ENCODE measurements around the gene TBC1D30.

The TBC1D30 gene

GRCh38 chr12:64911912-64912311 lies 87.5 kb downstream of the TBC1D30 start:
- no peak for TF ChIP-seq CTCF (IDR thresholded peaks at IDR 0.05; ENCODE audit: low read length)
- no peak for TF ChIP-seq EZH2phosphoT487 (IDR thresholded peaks at IDR 0.05; ENCODE audit: low read length)
- TF ChIP-seq EZH2 (optimal IDR thresholded peaks at IDR 0.05; ENCODE audit: low read depth, low read length) = no peak
- Histone ChIP-seq H3K79me2 (ENCODE audit: low read length) (no peaks in the 10 kb centered on the region), H3K4me2 (ENCODE audit: low read depth, low read length) (no peak overlapping the region)

GRCh38 chr12:64912516-64913255 lies 88.2 kb downstream of the TBC1D30 start:
- no peak overlapping the region for H3K4me2 ChIP-seq (ENCODE audit: low read depth, low read length)
- DNase-seq = no peak
- no peaks in the 10 kb centered on the region for H3K79me2 ChIP-seq (ENCODE audit: low read length)
- no peaks in the 10 kb centered on the region for H3K4me1 ChIP-seq (ENCODE audit: low read length)
- H3K9me3 ChIP-seq (replicated peaks; ENCODE audit: insufficient read depth, low read length) = no peaks in the 10 kb centered on the region
- no peak overlapping the region for H3K9ac ChIP-seq (ENCODE audit: low read length)
- no peaks in the 10 kb centered on the region for H3K27me3 ChIP-seq (replicated peaks; ENCODE audit: insufficient read depth, low read length)
- no peaks in the 10 kb centered on the region for H4K20me1 ChIP-seq (ENCODE audit: insufficient read depth, low read length)
- no peaks in the 10 kb centered on the region for H3F3A ChIP-seq (ENCODE audit: insufficient read depth, low read length)
- no peaks in the 10 kb centered on the region; the same call in 1 of the 2 replicates for H3K9me2 ChIP-seq (replicated peaks; ENCODE audit: insufficient read depth, low read length)
- H3K27ac ChIP-seq (ENCODE audit: low read length) = no peak overlapping the region
- no peaks in the 10 kb centered on the region for H3K36me3 ChIP-seq (replicated peaks; ENCODE audit: insufficient read depth, low read length)
- TF ChIP-seq EZH2phosphoT487 (IDR thresholded peaks at IDR 0.05; ENCODE audit: low read length) = no peak
- no peak for TF ChIP-seq CTCF (IDR thresholded peaks at IDR 0.05; ENCODE audit: low read length)
- no peak for TF ChIP-seq EZH2 (optimal IDR thresholded peaks at IDR 0.05; ENCODE audit: low read depth, low read length)
- no peak overlapping the region for H2AFZ ChIP-seq (ENCODE audit: low read length)
- no peak overlapping the region for H3K4me3 ChIP-seq (ENCODE audit: low read length)

More at GRCh38 chr12:64911912-64912311, 87.5 kb downstream of the TBC1D30 start:
- Histone ChIP-seq H3K9me2 (replicated peaks; ENCODE audit: insufficient read depth, low read length) (no peaks in the 10 kb centered on the region; the same call in 1 of the 2 replicates), H4K20me1 (ENCODE audit: insufficient read depth, low read length) (no peaks in the 10 kb centered on the region), H3K27ac (ENCODE audit: low read length) (no peak overlapping the region), H3K27me3 (replicated peaks; ENCODE audit: insufficient read depth, low read length) (no peaks in the 10 kb centered on the region), H3K4me3 (ENCODE audit: low read length) (no peak overlapping the region), H3K36me3 (replicated peaks; ENCODE audit: insufficient read depth, low read length) (no peaks in the 10 kb centered on the region), H3K9me3 (replicated peaks; ENCODE audit: insufficient read depth, low read length) (no peaks in the 10 kb centered on the region), H3K4me1 (ENCODE audit: low read length) (no peaks in the 10 kb centered on the region), H3K9ac (ENCODE audit: low read length) (no peak overlapping the region), H3F3A (ENCODE audit: insufficient read depth, low read length) (no peaks in the 10 kb centered on the region), H2AFZ (ENCODE audit: low read length) (no peak overlapping the region)
- DNase-seq = no peak

GRCh38 chr12:64915242-64915641 lies 90.8 kb downstream of the TBC1D30 start:
- Histone ChIP-seq H3K79me2 (ENCODE audit: low read length) (no peaks in the 10 kb centered on the region), H3K9me2 (replicated peaks; ENCODE audit: insufficient read depth, low read length) (no peaks in the 10 kb centered on the region; the same call in 1 of the 2 replicates), H3K27ac (ENCODE audit: low read length) (no peak overlapping the region), H3K4me3 (ENCODE audit: low read length) (no peak overlapping the region), H3K27me3 (replicated peaks; ENCODE audit: insufficient read depth, low read length) (no peaks in the 10 kb centered on the region), H2AFZ (ENCODE audit: low read length) (no peak overlapping the region), H3K9ac (ENCODE audit: low read length) (no peak overlapping the region), H3K9me3 (replicated peaks; ENCODE audit: insufficient read depth, low read length) (no peaks in the 10 kb centered on the region), H3K4me1 (ENCODE audit: low read length) (no peaks in the 10 kb centered on the region), H3K36me3 (replicated peaks; ENCODE audit: insufficient read depth, low read length) (no peaks in the 10 kb centered on the region), H3K4me2 (ENCODE audit: low read depth, low read length) (no peak overlapping the region), H4K20me1 (ENCODE audit: insufficient read depth, low read length) (no peaks in the 10 kb centered on the region), H3F3A (ENCODE audit: insufficient read depth, low read length) (no peaks in the 10 kb centered on the region)
- TF ChIP-seq EZH2phosphoT487 (IDR thresholded peaks at IDR 0.05; ENCODE audit: low read length) (no peak), CTCF (IDR thresholded peaks at IDR 0.05; ENCODE audit: low read length) (no peak), EZH2 (optimal IDR thresholded peaks at IDR 0.05; ENCODE audit: low read depth, low read length) (no peak)
- no peak for DNase-seq
